Ovary (tissue), 9 donors: Measurements from ENCODE around the gene GORASP1. TPM values are rescaled to one million over a fixed set of nuclear protein-coding genes. Genes with fewer than 3 reads are reported as not detected.

Source experiments
- DNase-seq, 5 donors: peaks; one replicate each; pipeline ENCODE4 v3.0.0-alpha.2; 2019 to 2020
- H3K27ac ChIP-seq, 2 donors: fragments of 200-600 bp; one replicate each; pipeline versions ENCODE4 v1.5.1 to v1.8.0; 2019 to 2022
- H3K27me3 ChIP-seq: fragments of 200-600 bp; one replicate; pipeline ENCODE4 v1.8.0; 2022
- H3K36me3 ChIP-seq: fragments of 200-600 bp; sonication (generic); one replicate; pipeline ENCODE4 v1.5.1; 2019
- H3K4me1 ChIP-seq: one replicate; pipeline ENCODE4 v1.8.1; 2013; ENCODE audit warnings: mild to moderate bottlenecking, moderate library complexity; ENCODE audit not compliant: insufficient read depth
- H3K4me3 ChIP-seq: fragments of 200-600 bp; sonication (generic); one replicate; pipeline ENCODE4 v1.5.1; 2017
- H3K9me3 ChIP-seq, 2 donors: fragments of 200-600 bp in 1 of 2; sonication (generic) in 1 of 2; one replicate each; pipeline versions ENCODE4 v1.5.1 to v1.8.1; 2013 to 2019; ENCODE audit warnings: mild to moderate bottlenecking in 1 of 2, moderate library complexity in 1 of 2
- CTCF ChIP-seq, 3 donors: fragments of 450-650 bp in 2 of 3; fragments of 200-600 bp in 1 of 3; IDR thresholded peaks; one replicate each; pipeline versions ENCODE4 v1.5.1 to v1.8.0; 2016 to 2022; ENCODE audit warnings: antibody characterized with exemption in 3 of 3, mild to moderate bottlenecking in 1 of 3
- EP300 ChIP-seq: sonication (generic); formaldehyde crosslinking; IDR thresholded peaks from one replicate; pipeline ENCODE4 v1.6.1; 2017; ENCODE audit warnings: antibody characterized with exemption
- POLR2A ChIP-seq: fragments of 450-650 bp; IDR thresholded peaks from one replicate; pipeline ENCODE4 v1.6.1; 2017; ENCODE audit warnings: antibody characterized with exemption, mild to moderate bottlenecking, moderate library complexity
- WGBS, 3 donors: extraction: QIAGEN DNeasy Blood & Tissue Kit in 1 of 3; methylation state at CpG; one replicate each; pipeline versions ENCODE4 v1.1.5 to v1.1.7; 2013 to 2017; 5-methylcytosine and 5-hydroxymethylcytosine counted together
- intact Hi-C, 4 donors: fragments of 100-400 bp; cut with DNase I; formaldehyde crosslinking; loops; one replicate each; pipeline versions ENCODE4 v1.11.0 to v1.15.1; 2022 to 2023
- polyA plus RNA-seq, 2 donors: library from polyadenylated mRNA; stranded (reverse); fragments of 200-250 nt in 1 of 2; fragments of 350-450 nt in 1 of 2; fragmentation: Illumina TruSeq in 1 of 2; extraction: RNeasy Lipid Tissue Mini Kit (QIAGEN cat#74804) in 1 of 2; gene quantifications; one replicate each; pipeline ENCODE4 v1.2.3, GENCODE V29; 2013 to 2014
- total RNA-seq, 7 donors: library from RNA; depleted of rRNA in 2 of 7; stranded (reverse); fragments of >200 nt in 2 of 7; fragmentation: NEBNext Ultra II Directional in 3 of 7; extraction: Animal tissue kit (Norgen Biotek cat#: 25700) in 3 of 7; gene quantifications; one replicate each; pipeline versions ENCODE4 v1.1.0 to v1.2.4, GENCODE V29; 2016 to 2023
- donor health status: DM: no; HTN: no; CAD: no; lungs with moderate emphysema.
- donor health status: DM: no; HTN: no; CAD: no.
- donor health status: Bipolar disorder and iron deficiency.
- donor health status: DM: yes; HTN: yes; CAD: no.
- donor health status: DM: no; HTN: no; CAD: no.
- donor health status: DM: yes; HTN: yes; CAD: no.

GORASP1 gene
- total and polyA plus RNA-seq, 9 donors: 31.4 to 54.5 (median 47.5) TPM

- no peak overlapping the region for H3K4me3 ChIP-seq
- no peak for DNase-seq
- H3K27me3 ChIP-seq: no peaks in the 10 kb centered on the region
- 33 to 47% (median 37%) methylated on average over 7 of the region's 7 CpGs for WGBS, 3 donors
- intact Hi-C loops: no loop called here
- peak overlapping the region in 1 of 2 donors; percentile 23 for H3K27ac ChIP-seq
- peaks cover 4% of the 10 kb centered on the region for H3K4me1 ChIP-seq
- TF ChIP-seq EP300: no peak
- TF ChIP-seq POLR2A: no peak
- no peak for TF ChIP-seq CTCF (IDR thresholded peaks at IDR 0.05)
- H3K9me3 ChIP-seq: no peaks in the 10 kb centered on the region
- H3K36me3 ChIP-seq: no peaks in the 10 kb centered on the region
These were observed 12.4 kb downstream of the GORASP1 start for GRCh38 chr3:39094851-39095677.

GRCh38 chr3:39090922-39091321 is 16.5 kb downstream of the GORASP1 start:
- no peaks in the 10 kb centered on the region for H3K36me3 ChIP-seq

GRCh38 chr3:39088889-39089288 is 18.5 kb downstream of the GORASP1 start:
- Histone ChIP-seq H3K4me1 (peaks cover 2% of the 10 kb centered on the region), H3K9me3 (no peaks in the 10 kb centered on the region), H3K27me3 (no peaks in the 10 kb centered on the region), H3K4me3 (no peak overlapping the region), H3K27ac (peak overlapping the region in 1 of 2 donors; percentile 15), H3K36me3 (no peaks in the 10 kb centered on the region)
- DNase-seq: no peak
- TF ChIP-seq POLR2A: no peak
- TF ChIP-seq EP300: no peak
- no peak for TF ChIP-seq CTCF (IDR thresholded peaks at IDR 0.05)
- 12 to 28% (median 12%) methylated on average over 3 of the region's 3 CpGs for WGBS, 3 donors
- intact Hi-C loops: no loop called here

More at GRCh38 chr3:39090922-39091321, 16.5 kb downstream of the GORASP1 start:
- Histone ChIP-seq H3K4me3 (no peak overlapping the region), H3K27me3 (no peaks in the 10 kb centered on the region), H3K27ac (no peak overlapping the region), H3K9me3 (no peaks in the 10 kb centered on the region), H3K4me1 (peaks cover 5% of the 10 kb centered on the region)
- no peak for DNase-seq
- TF ChIP-seq EP300: no peak
- WGBS, 3 donors: 89 to 96% (median 92%) methylated on average over 2 of the region's 2 CpGs
- intact Hi-C loops: no loop called here

GRCh38 chr3:39088456-39088855 is 19.0 kb downstream of the GORASP1 start:
- Histone ChIP-seq H3K4me1 (peaks cover 2% of the 10 kb centered on the region), H3K9me3 (no peaks in the 10 kb centered on the region), H3K27me3 (no peaks in the 10 kb centered on the region), H3K4me3 (no peak overlapping the region), H3K36me3 (no peaks in the 10 kb centered on the region), H3K27ac (no peak overlapping the region)
- intact Hi-C loops: no loop called here
- TF ChIP-seq CTCF (IDR thresholded peaks at IDR 0.05) (no peak), EP300 (no peak), POLR2A (no peak)
- 24 to 49% (median 40%) methylated on average over 3 of the region's 3 CpGs for WGBS, 3 donors
- no peak for DNase-seq

- H3K36me3 ChIP-seq: no peaks in the 10 kb centered on the region
- intact Hi-C loops: no loop called here
- WGBS, 3 donors: 90 to 93% (median 91%) methylated on average over 4 of the region's 4 CpGs
These were observed 21.3 kb downstream of the GORASP1 start for GRCh38 chr3:39086144-39086543.

More at GRCh38 chr3:39086144-39086543, 21.3 kb downstream of the GORASP1 start:
- DNase-seq: no peak
- TF ChIP-seq EP300 (no peak), POLR2A (no peak), CTCF (IDR thresholded peaks at IDR 0.05) (no peak)
- no peaks in the 10 kb centered on the region for H3K27me3 ChIP-seq
- H3K27ac ChIP-seq: no peak overlapping the region
- no peak overlapping the region for H3K4me3 ChIP-seq
- no peaks in the 10 kb centered on the region for H3K9me3 ChIP-seq
- peaks cover 2% of the 10 kb centered on the region for H3K4me1 ChIP-seq
